ENCODE data around the gene ROS1. TPM values are rescaled to one million over a fixed set of nuclear protein-coding genes. Genes with fewer than 3 reads are reported as not detected.

Gene ROS1
- polyA plus RNA-seq, 3 donors, result not detected

- no peaks in the 10 kb centered on the region for H3K4me1 Mint-ChIP-seq
- Histone ChIP-seq H3K4me2 (replicated peaks; ENCODE audit: extremely low read depth, low read length, poor library complexity, severe bottlenecking) (no peak overlapping the region), H3K27ac (ENCODE audit: low read depth in 1 of 2, low read length in 2 of 2) (no peak overlapping the region), H3K27me3 (ENCODE audit: control insufficient read depth in 2 of 2, insufficient read depth in 2 of 2, low read length in 2 of 2) (no peaks in the 10 kb centered on the region), H4K20me1 (ENCODE audit: insufficient read depth, low read length) (no peaks in the 10 kb centered on the region), H3K4me1 (ENCODE audit: control insufficient read depth in 1 of 2, insufficient read depth in 2 of 2, low read length in 2 of 2) (no peaks in the 10 kb centered on the region), H3K79me2 (ENCODE audit: insufficient read depth, low read length) (no peaks in the 10 kb centered on the region), H2AFZ (ENCODE audit: insufficient read depth, low read depth, low read length, poor library complexity, severe bottlenecking) (no peak overlapping the region), H3K4me3 (replicated peaks in 1 of 3; ENCODE audit: low read depth in 2 of 3, low read length in 3 of 3) (no peak overlapping the region), H3K9ac (ENCODE audit: insufficient read depth, low read length, poor library complexity, severe bottlenecking) (no peak overlapping the region), H3K9me3 (replicated peaks in 1 of 2; ENCODE audit: control insufficient read depth in 1 of 2, insufficient read depth in 1 of 2, low read length in 2 of 2) (peaks cover 0 to 14% of the 10 kb centered on the region in 2 donors), H3K36me3 (replicated peaks in 1 of 2; ENCODE audit: control insufficient read depth in 1 of 2, insufficient read depth in 2 of 2, low read length in 2 of 2) (no peaks in the 10 kb centered on the region)
- H3K9me3 Mint-ChIP-seq, result peaks cover 0 to 8% (median 7%) of the 10 kb centered on the region in 7 donors
- intact Hi-C loops (cut with micrococcal nuclease), result no loop called here
- no peak overlapping the region for H3K27ac Mint-ChIP-seq
- no peaks in the 10 kb centered on the region for H3K36me3 Mint-ChIP-seq
- no peak for TF ChIP-seq CTCF (IDR thresholded peaks at IDR 0.05)
- no peak for DNase-seq
- peaks cover 0 to 3% (median 2%) of the 10 kb centered on the region in 3 donors for H3K27me3 Mint-ChIP-seq (ENCODE audit: low read depth in 3 of 3)
- no peak overlapping the region for H3K4me3 Mint-ChIP-seq
- WGBS (ENCODE audit: insufficient coverage), result 87% methylated on average over 4 of the region's 4 CpGs
Observed at GRCh38 chr6:117328500-117328899, 97.2 kb downstream of the ROS1 start.

- H3K4me3 ChIP-seq (replicated peaks in 1 of 3; ENCODE audit: low read depth in 2 of 3, low read length in 3 of 3), result no peak overlapping the region
- H3K9me3 ChIP-seq (replicated peaks in 1 of 2; ENCODE audit: control insufficient read depth in 1 of 2, insufficient read depth in 1 of 2, low read length in 2 of 2), result peaks cover 0 to 14% of the 10 kb centered on the region in 2 donors
- H3K4me1 ChIP-seq (ENCODE audit: control insufficient read depth in 1 of 2, insufficient read depth in 2 of 2, low read length in 2 of 2), result no peaks in the 10 kb centered on the region
- no peak overlapping the region for H2AFZ ChIP-seq (ENCODE audit: insufficient read depth, low read depth, low read length, poor library complexity, severe bottlenecking)
- H3K9ac ChIP-seq (ENCODE audit: insufficient read depth, low read length, poor library complexity, severe bottlenecking), result no peak overlapping the region
- no peaks in the 10 kb centered on the region for H3K4me1 Mint-ChIP-seq
- H4K20me1 ChIP-seq (ENCODE audit: insufficient read depth, low read length), result no peaks in the 10 kb centered on the region
- no peak overlapping the region for H3K4me3 Mint-ChIP-seq
- intact Hi-C loops (cut with micrococcal nuclease), result no loop called here
- no peak for TF ChIP-seq CTCF (IDR thresholded peaks at IDR 0.05)
- no peaks in the 10 kb centered on the region for H3K27me3 ChIP-seq (ENCODE audit: control insufficient read depth in 2 of 2, insufficient read depth in 2 of 2, low read length in 2 of 2)
- H3K36me3 Mint-ChIP-seq, result no peaks in the 10 kb centered on the region
- no peaks in the 10 kb centered on the region for H3K79me2 ChIP-seq (ENCODE audit: insufficient read depth, low read length)
- peaks cover 0 to 8% (median 7%) of the 10 kb centered on the region in 7 donors for H3K9me3 Mint-ChIP-seq
- H3K36me3 ChIP-seq (replicated peaks in 1 of 2; ENCODE audit: control insufficient read depth in 1 of 2, insufficient read depth in 2 of 2, low read length in 2 of 2), result no peaks in the 10 kb centered on the region
- H3K4me2 ChIP-seq (replicated peaks; ENCODE audit: extremely low read depth, low read length, poor library complexity, severe bottlenecking), result no peak overlapping the region
- no peak overlapping the region for H3K27ac Mint-ChIP-seq
- DNase-seq, result no peak
- peaks cover 1 to 3% (median 2%) of the 10 kb centered on the region in 3 donors for H3K27me3 Mint-ChIP-seq (ENCODE audit: low read depth in 3 of 3)
- H3K27ac ChIP-seq (ENCODE audit: low read depth in 1 of 2, low read length in 2 of 2), result no peak overlapping the region
Observed at GRCh38 chr6:117328005-117328389, 97.7 kb downstream of the ROS1 start.

All from CD14-positive monocyte (primary cell).